ENCODE data around the gene MFSD11.
A peak's percentile ranks its signal among the peaks of the same experiment; 100 is the strongest.
"Not testable (repeated sequence)": the region's sequence is repeated elsewhere in the genome, so short reads cannot be mapped to it uniquely, and the experiment has no call there.

Gene MFSD11

DNA sequence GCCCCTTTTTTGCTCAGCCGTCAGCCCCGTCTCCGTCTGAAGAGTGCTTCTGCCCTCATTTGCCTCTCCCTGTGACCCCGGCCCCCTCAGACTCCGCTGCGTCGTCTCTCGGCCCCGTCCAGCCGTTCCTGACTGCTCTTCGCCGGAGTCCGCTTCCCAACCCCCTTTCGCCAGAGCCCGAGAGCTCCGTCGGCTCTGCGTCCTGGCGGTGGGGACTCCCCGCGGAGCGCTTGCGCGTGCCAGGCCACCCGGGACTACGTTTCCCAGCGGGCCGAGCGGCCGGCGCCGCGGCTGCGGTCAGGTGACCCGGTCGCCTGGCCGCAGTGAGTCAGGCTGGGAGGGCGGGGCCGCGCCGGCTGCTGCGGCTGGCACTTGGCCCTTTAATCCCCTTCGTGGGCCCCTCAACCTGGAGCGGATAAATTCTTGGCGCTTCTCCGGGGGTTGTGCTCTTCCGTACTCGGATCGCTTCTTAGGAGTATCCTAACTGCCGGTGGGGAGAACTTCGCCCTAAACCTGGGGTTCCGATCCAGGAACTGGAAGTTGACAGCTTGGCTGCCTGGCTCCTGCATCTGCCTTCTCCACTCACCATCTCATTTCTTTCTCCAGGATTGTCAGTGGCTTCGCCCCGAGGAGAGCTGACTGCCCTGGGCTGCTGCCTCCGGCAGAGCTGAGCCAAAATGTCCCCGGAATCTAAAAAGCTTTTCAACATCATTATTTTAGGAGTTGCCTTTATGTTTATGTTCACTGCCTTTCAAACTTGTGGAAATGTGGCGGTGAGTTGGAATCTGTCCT is at the start of gene MFSD11:
Gene MFSD11 (plus strand): TSS at position 444 of the 792 bp plus-strand sequence. CDS start 234 bp downstream, at position 678.
- DNase-seq = peak; percentile 93

DNA sequence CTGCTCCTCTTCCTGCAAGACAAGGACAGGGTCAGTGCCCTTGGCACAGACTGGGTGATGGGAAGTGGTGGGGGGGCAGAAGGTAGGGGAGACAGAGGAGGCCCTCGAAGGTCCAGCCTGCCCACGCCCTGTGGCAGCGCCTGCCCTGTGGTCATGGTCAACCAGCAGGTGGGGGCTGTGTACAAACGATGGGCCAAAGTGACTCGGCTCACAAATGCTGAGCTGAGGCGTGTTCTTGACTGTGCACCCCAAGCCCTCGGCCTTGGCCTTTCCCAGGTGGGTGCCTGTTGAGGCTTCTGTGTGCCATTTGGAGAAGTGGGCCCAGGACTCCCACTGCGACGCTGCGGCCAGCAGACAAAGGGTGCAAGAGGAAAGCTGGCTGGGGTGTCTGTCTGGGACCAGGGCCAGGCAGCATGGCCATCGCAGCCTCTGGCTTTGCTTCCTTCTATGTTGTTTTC is 49.7 kb upstream of the MFSD11 start:
- no peak for DNase-seq

DNA sequence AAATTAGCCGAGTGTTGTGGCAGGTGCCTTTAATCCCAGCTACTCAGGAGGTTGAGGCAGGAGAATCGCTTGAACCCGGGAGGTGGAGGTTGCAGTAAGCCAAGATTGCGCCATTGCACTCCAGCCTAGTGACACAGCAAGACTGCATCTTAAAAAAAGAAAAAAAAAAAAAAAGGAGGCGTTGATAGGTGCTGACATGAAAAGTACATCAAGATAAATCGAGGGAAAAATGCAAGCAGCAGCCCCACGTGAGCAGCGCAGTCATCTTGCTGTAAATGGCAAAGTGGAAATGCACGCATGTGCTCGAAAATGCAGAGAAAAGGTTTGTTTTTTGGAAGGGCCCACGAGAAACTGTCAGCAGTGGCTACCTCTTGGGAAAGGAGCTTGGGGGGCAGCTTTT is 48.1 kb upstream of the MFSD11 start:
- DNase-seq = no peak

DNA sequence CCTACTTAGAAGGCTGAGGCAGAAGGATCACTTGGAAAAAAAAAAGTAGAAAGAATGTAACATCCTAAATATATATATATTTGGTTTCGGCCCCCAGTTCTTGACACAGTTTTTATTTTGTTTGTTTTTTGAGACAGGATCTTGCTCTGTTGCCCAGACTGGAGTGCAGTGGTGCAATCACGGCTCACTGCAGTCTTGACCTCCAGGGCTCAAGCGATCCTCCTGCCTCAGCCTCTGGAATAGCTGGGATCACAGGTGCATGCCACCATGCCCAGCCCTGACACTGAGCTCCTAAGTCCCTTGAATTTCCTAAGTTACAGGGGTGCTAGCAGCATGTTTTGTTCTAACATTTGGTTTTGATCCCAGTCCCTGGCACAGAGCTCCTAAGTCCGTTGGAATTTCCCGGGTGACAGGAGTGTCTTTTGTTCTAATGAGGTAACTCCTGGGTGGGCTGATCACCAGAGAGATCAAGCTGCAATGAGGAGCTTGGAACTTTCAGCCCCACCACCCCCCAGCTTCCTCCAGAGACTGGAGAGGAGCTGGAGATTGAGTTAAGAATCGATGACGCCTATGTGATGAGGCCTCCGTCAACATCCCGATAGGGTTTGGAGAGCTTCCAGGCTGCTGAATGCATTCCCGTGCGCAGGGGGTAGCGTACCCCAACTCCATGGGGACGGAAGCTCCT is 47.2 kb upstream of the MFSD11 start:
- no peak for DNase-seq

DNA sequence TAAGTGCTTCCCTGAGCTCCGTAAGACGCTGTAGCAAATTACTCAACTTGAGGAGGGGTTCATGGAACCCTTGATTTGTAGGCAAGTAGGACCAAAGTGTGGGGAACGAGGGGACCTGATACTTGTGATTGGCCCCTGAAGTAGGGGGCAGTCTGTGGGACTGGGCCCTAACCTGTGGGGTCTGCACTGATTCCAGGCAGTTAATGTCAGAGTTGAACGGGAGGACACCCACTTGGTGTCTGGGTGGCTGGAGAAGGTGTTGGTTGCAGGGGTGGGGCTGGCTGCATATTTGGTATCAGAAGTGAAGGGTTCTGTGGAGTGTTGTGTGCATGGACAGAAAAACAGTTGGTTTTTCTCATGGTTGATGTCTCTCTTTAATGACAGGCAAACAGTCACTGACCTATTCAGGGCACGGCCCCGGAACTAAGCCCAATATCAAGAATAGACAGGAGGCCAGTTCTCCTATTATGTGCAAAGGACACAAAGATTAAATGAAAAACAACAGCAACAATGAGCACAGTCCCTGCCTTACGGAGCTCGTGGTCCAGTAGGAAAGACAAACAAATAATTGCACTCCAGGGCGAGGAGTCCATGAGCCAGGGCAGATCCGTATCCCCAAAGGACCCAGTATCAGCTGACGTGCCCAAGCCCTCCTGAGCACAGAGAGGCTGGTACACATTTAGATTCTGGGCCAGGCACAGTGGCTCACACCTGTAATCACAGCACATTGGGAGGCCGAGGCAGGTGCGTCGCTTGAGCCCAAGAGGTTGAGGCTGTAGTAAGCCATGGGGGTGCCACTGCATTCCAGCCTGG is 46.3 kb upstream of the MFSD11 start:
- DNase-seq = no peak

DNA sequence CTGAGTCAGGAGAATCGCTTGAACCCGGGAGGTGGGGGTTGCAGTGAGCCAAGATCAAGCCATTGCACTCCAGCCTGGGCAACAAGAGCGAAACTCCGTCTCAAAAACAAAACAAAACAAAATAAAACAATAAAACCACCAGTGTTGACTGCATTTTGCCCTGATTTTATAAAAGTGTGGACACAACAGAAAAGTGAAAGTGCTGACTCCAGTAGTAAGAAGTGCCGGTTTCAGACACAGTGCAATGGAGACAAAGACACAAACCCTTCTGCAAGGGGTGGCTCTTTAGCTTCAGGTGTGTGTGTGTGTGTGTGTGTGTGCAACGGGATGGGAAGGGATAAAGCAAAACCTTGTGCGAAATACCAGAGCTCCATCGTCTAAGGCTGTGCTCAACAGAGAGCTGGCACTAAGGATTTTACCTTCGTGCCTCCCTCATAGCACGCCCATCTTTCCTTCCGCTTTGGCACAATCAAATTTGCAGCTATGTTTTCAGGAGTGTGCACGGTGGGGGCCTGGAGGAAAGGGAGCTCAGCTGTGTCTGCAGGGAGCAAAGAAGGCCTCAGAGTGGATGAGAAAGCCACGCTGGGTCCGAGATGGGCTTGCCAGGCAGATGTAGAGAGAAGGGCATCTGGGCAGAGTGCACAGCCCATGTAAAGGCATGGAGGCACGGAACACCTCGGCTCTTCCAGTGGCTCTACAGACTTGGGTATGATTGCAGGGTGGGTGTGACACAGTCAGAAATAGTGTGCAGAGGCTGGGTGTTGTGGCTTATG is 42.7 kb upstream of the MFSD11 start:
- no peak for DNase-seq

DNA sequence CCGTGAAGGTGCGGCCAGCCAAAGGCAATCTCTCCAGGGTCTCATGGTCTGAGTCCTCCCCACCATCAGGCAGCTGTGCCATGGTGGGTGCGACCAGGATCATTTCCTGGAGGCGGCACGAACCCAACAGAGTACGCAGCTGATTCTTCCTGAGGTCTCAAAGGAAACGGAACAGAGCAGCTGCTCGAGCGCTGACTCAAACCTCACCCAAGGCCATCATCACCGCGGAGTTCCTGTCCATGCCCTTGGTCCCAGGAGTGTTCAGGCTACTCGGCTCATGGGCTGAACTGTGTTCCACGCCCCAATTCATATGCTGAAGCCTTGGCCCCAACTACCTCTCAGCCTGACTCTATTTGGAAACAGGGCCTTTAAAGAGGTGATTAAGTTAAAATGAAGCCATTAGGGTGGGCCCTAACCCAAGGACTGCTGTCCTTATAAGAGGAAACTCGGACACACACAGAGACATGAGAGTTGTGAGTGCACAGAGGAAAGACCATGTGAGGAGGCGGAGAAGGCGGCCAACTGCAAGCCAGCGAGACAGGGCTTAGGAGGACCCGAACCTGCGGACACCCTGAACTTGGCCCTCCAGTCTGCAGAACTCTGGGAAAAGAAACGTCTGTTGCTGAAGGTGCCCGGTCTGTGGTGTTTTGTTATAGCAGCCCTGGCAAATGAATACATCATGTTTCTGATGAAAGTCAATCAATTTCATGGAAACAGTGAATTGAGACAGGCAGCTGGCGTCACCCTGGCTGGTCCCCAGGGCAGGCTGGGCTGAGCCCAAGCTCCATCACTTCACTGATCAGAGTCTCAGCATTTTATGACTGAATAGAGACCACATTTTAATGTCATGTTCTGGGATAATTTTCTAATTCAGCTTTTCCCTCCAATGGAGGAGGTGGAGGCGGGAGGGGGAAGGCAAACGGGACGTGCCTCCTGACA is 40.9 kb upstream of the MFSD11 start:
- no peak for DNase-seq

DNA sequence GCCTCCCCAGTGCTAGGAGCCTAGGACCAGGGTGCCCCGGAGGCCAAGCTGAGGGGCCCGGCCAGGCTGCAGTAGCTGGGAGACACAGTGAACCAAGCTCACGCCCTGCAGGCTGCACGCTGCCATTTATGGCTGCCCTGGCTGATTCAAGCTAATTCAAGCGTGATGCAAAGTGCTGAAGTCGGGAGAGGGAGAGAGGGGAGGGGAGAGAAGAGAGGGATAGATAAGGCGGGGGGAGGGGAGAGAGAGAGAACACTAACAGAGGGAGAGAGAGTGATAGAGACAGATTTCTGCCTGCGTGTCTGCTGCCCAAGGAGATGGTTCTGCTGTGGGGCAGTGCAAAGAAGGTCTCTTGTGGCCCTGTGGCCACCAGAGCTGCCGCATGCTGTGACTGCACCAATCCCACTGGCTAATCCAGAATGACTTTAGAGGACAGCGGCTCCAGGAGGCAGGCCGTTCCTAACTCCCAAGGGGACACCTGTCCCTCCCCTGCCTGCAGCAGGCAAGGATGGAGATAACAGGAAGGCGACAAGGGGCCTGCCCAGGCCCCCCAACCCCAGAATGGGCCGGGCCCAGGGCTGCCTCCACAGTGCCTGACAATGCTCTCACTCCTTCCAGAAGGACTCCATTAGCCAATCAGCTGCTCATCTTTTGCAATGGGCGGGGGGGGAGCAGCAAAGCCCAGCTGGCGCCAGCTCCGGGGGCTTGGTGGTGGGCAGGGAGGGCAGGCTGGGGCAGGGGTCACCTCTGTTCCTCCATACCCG is 40.0 kb upstream of the MFSD11 start:
- no peak for DNase-seq

DNA sequence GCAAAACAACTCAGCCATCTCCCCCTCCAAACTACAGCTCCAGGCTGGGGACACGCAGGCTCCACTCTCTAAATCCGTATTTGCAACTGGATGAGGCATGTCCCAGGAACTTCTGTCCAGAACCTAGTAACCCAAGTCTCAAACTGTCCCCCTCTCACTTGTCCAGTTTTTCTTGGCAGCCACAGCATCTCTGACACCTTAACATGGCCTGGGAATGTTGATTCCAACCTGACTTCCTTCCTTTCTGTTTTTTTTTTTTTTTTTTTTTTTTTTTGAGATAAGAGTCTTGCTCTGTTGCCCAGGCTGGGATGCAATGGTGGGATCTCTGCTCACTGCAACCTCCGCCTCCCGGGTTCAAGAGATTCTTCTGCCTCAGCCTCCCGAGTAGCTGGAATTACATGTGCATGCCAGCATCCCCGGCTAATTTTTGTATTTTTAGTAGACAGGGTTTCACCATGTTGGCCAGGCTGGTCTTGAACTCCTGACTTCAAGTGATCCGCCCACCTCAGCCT is 39.4 kb upstream of the MFSD11 start:
- DNase-seq = not testable (repeated sequence)

DNA sequence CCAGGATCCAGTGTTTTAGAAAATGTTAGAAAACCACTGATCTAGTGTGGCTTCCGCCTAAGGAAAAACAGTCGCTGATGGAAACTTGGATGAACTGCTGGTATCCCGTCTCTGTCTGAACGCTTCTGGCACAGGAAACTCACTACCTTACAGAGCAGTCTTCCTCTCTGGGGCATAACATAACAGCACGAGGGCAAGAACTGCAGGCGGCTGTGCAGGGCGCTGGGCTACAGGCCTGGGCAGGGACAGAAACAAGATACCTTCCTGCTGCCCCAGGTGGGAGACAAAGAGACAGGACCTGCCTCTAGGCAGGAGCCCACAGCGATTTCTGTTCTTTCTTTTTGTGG is 37.7 kb upstream of the MFSD11 start:
- DNase-seq = no peak

DNA sequence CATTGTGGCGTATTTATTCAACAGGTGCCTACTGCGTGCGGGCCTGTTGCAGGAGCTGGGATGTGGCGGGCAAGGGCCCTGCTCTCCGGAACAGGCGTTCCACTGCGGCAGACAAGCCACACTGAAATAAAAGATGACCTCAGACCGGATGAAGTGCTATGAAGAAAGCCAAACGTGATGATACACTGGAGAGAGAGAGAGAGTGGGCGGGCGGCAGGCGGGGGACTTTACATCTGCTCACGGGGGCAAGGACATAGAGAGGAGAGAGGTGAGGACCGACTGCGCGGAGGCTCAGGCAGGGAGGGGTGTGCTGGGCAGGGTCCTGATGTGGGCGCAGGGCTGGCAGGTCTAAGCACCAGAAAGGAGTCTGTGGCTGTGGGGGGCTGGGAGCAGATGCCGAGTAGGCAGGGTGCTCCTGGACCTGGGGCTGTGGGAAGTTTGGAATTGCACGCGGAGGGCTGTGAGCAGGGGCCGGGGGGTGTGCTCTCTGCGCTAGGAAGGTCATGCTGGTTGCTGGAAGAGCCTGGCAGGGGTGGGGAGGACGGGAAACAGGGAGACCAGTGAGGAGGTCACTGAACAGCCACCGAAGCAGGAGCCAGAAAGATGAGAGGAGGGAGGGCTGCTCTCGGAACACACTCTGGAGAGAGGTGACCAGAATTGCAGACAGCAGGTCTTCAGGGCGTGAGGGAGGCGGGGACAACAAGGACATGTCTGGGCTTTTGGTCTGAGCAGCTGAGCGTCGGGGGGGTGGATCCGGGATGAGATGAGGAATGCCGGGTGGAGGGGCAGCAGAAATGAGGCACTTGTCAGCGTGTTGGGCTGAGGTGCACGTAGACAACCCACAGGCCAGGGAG is 37.1 kb upstream of the MFSD11 start:
- peak; percentile 44 for DNase-seq

DNA sequence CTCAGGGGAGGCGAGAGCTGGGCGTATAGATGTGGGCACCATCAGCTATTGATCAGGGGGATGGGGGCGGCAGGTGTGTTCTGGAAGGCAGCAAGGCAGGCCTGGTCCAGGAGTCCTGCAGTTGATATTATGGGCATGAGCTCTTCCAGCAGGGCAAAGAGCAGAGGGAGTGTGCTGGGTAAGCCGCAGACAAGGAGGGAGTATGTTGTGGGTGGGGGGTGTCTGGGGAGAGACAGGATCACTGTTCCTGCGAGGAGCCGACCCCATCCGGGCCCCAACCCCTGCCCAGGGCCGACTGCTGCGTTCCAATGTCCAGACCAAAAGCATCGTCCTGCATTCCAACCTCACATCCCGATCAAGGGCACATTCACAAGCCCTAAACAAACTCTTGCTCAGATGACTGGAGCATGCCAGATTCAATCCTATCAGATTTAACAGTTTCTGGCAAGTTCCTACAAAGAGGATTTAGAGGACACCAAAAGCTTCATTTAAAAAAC is 36.4 kb upstream of the MFSD11 start:
- no peak for DNase-seq

DNA sequence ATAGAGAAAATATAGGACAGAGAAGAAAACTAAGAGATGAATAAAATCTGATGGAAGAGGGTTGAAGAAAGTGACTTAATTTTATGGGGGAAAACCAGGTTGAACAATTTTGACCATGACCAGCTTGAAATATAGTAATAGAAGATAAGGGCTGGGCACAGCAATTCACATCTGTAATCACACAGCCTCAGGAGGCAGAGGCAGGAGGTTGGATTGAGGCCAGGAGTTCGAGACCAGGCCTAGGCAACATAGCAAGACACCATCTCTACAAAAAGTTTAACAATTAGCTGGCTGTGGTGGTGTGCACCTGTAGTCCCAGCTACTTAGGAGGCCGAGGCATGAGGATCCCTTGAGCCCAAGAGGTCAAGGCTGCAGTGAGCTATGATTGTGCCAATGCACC is 35.8 kb upstream of the MFSD11 start:
- DNase-seq = no peak

DNA sequence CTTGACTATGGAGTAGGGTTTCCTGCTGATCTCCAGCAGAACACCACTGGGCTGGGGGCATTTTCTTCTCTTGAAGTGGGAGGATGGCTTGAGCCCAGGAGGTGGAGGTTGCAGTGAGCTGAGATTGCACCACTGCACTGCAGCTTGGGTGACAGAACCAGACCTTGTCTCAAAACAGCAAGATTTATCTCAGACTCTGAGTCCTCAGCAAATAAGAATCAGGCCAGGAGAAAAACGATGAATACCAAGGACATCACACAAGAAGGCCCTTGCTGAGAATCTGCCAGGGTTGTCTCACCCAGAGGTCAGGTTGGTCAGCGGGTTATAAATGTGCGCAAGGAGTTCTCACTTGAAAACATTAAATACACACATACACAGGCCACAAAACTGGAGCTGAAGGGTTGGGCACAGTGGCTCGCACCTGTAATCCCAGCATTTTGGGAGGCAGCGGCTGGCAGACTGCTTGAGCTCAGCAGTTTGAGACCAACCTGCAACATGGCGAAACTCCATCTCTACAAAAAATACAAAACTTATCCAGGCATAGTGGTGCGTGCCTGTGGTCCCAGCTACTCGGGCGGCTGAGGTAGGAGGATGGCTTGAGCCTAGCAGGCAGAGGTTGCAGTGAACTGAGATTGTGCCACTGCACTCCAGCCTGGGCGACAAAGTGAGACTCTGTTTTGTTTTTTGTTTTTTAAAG is 34.8 kb upstream of the MFSD11 start:
- DNase-seq = no peak

DNA sequence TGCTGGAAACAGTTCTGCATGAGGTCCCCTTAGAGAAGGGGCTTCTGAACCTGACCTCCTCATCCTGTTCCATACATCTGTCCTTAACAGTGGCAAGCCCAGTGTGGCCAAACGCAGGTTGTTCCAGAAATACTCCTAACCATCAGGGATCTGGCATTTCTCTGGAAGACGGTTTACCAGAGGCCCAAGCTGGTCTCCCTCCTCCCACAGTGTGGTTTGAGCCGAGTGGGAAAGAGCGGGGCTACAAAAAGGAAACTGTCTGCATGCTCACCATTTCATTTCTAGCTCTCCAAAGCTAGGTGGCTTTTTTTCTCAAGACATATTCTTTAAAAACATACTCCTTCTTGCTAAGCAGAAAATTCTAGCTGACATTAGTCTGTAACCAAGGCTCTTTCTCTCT is 33.1 kb upstream of the MFSD11 start:
- DNase-seq = no peak

DNA sequence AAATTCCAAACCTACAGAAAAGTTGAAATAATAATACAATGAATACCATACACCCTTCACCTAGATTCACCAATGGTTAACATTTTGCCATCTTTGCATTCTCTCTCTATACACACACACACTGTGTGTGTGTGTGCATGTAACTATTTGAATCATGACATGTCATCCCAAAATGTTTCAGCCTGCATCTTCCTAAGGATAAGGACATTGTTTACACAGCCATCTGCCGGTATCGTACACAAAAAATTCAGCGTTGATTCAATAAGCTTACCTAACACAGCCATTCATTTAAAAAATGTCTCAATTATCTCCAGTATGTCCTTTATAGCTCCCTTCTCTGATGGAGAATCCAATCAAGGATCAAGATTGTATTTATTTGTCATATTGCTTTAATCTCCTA is 31.1 kb upstream of the MFSD11 start:
- no peak for DNase-seq

DNA sequence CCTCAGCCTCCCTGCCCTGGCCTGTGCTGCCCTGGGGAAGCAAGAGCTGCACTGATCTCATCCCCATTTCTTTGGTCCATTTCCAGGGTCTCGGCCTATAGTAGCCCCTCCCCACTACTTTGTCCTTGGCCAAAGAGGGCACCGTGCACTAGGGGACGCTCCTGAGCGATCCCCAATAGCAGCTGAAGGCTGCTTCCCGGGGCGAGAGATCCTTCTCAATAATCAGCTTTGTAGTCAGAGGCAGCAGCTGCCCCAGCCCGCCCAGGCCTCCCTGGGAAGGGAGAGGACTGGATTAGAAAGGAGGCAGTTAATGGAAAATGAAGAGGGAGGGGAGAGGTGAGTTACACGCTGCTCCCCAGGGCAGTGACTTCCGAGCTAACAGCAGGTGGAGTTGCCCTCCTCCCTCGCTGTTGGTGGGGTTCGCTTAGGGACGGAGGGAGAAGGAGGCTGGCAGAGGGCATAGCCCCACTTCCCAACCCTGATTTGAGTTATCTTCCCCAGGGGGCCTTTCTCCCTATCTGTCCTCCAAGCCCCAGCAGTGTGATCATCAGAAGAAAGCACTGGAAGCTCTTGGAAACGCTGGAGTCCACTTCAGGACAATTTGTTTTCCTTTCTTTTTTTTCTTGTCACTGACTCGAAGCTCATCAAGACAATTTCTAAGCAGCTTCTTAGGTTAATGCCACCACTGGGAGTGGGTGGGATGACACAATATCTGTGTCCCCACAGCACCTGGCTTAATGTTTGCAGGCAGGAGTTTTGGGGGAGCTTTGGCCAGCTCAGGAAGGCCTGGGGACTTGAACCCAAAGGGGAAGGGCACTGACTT is 29.7 kb upstream of the MFSD11 start:
- no peak for DNase-seq
